ENCODE measurements around the gene EFL1. TPM values are rescaled to one million over a fixed set of nuclear protein-coding genes. Genes with fewer than 3 reads are reported as not detected.

EFL1 gene
- total RNA-seq, 2 donors from 2014 or later: 42.0 to 59.1 TPM

- Mint-ChIP-seq H3K4me3 (no peak overlapping the region), H3K27me3 (ENCODE audit: insufficient read depth) (no peaks in the 10 kb centered on the region), H3K9me3 (no peaks in the 10 kb centered on the region), H3K36me3 (ENCODE audit: low read depth) (no peaks in the 10 kb centered on the region), H3K4me1 (peaks cover 15% of the 10 kb centered on the region), H3K27ac (no peak overlapping the region)
- H3K27ac ChIP-seq (ENCODE audit: low read depth, low read length): no peak overlapping the region
- H3K36me3 ChIP-seq (ENCODE audit: control insufficient read depth, insufficient read depth, low read length): peaks cover 28% of the 10 kb centered on the region
- DNase-seq: no peak
- H3K4me1 ChIP-seq (ENCODE audit: control insufficient read depth, insufficient read depth, low read length): no peaks in the 10 kb centered on the region
- H3K9me3 ChIP-seq (ENCODE audit: control insufficient read depth, low read length): no peaks in the 10 kb centered on the region
- TF ChIP-seq CTCF (conservative IDR thresholded peaks at IDR 0.05): no peak
- H3K27me3 ChIP-seq (ENCODE audit: control insufficient read depth, insufficient read depth, low read length, poor library complexity, severe bottlenecking): no peaks in the 10 kb centered on the region
- no peak overlapping the region for H3K9ac ChIP-seq (ENCODE audit: extremely low read depth, low read length, poor library complexity, severe bottlenecking)
- no peak overlapping the region for H3K4me3 ChIP-seq (ENCODE audit: low read length)
- 95 to 97% methylated on average over 5 to 6 of the region's 6 CpGs for WGBS, 2 experiments (ENCODE audit: insufficient coverage in 1 of 2, insufficient read length in 1 of 2)
These were observed 75.7 kb downstream of the EFL1 start for GRCh38 chr15:82186719-82187406.

- H3K9me3 ChIP-seq (ENCODE audit: control insufficient read depth, low read length): no peaks in the 10 kb centered on the region
- no peaks in the 10 kb centered on the region for H3K9me3 Mint-ChIP-seq
- no peak for DNase-seq
- no peak overlapping the region for H3K27ac Mint-ChIP-seq
- H3K4me1 Mint-ChIP-seq: peaks cover 15% of the 10 kb centered on the region
- no peaks in the 10 kb centered on the region for H3K27me3 Mint-ChIP-seq (ENCODE audit: insufficient read depth)
- no peak overlapping the region for H3K4me3 Mint-ChIP-seq
- H3K36me3 Mint-ChIP-seq (ENCODE audit: low read depth): peaks cover 2% of the 10 kb centered on the region
- no peaks in the 10 kb centered on the region for H3K27me3 ChIP-seq (ENCODE audit: control insufficient read depth, insufficient read depth, low read length, poor library complexity, severe bottlenecking)
- no peak for TF ChIP-seq CTCF (conservative IDR thresholded peaks at IDR 0.05)
- no peak overlapping the region for H3K9ac ChIP-seq (ENCODE audit: extremely low read depth, low read length, poor library complexity, severe bottlenecking)
- WGBS, 2 experiments (ENCODE audit: insufficient coverage in 1 of 2, insufficient read length in 1 of 2): 80 to 86% methylated on average over 1 of the region's 2 CpGs
- H3K4me1 ChIP-seq (ENCODE audit: control insufficient read depth, insufficient read depth, low read length): no peaks in the 10 kb centered on the region
- H3K36me3 ChIP-seq (ENCODE audit: control insufficient read depth, insufficient read depth, low read length): peaks cover 28% of the 10 kb centered on the region
- H3K27ac ChIP-seq (ENCODE audit: low read depth, low read length): no peak overlapping the region
- no peak overlapping the region for H3K4me3 ChIP-seq (ENCODE audit: low read length)
These were observed 76.4 kb downstream of the EFL1 start for GRCh38 chr15:82186161-82186560.

DNA sequence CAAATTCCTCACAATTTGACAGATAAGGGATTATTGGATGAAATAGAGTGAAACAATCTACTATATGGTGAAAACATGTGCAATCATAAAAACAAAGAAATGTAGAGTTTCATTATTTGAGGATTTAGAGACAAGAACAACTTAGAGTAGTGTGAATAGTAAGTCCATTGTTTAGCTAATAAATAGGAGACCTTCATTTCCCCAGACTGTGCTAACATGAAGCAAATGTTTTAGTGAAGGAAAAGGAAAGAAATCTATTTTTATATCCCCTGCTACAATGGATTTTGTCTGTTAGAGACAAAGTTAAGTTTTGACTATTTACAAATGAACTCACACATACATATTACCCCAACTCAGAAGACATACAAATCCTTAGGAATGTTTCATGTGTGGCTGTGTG, 77.8 kb downstream of the EFL1 start:
- no peaks in the 10 kb centered on the region for H3K9me3 ChIP-seq (ENCODE audit: control insufficient read depth, low read length)
- no peaks in the 10 kb centered on the region for H3K9me3 Mint-ChIP-seq
- no peak for TF ChIP-seq CTCF (conservative IDR thresholded peaks at IDR 0.05)
- no peak overlapping the region for H3K4me3 Mint-ChIP-seq
- H3K27me3 ChIP-seq (ENCODE audit: control insufficient read depth, insufficient read depth, low read length, poor library complexity, severe bottlenecking): no peaks in the 10 kb centered on the region
- H3K27ac Mint-ChIP-seq: no peak overlapping the region
- peaks cover 16% of the 10 kb centered on the region for H3K36me3 ChIP-seq (ENCODE audit: control insufficient read depth, insufficient read depth, low read length)
- H3K4me1 Mint-ChIP-seq: peaks cover 19% of the 10 kb centered on the region
- peaks cover 4% of the 10 kb centered on the region for H3K36me3 Mint-ChIP-seq (ENCODE audit: low read depth)
- H3K27ac ChIP-seq (ENCODE audit: low read depth, low read length): no peak overlapping the region
- no peak overlapping the region for H3K4me3 ChIP-seq (ENCODE audit: low read length)
- no peaks in the 10 kb centered on the region for H3K4me1 ChIP-seq (ENCODE audit: control insufficient read depth, insufficient read depth, low read length)
- no peaks in the 10 kb centered on the region for H3K27me3 Mint-ChIP-seq (ENCODE audit: insufficient read depth)
- H3K9ac ChIP-seq (ENCODE audit: extremely low read depth, low read length, poor library complexity, severe bottlenecking): no peak overlapping the region
- DNase-seq: no peak
